ENCODE measurements around the gene VAT1L. TPM values are rescaled to one million over a fixed set of nuclear protein-coding genes. Genes with fewer than 3 reads are reported as not detected.

VAT1L gene
- total RNA-seq, 1 donor from 2014 or later: 1.1 TPM

GRCh38 chr16:77913738-77914253 is 125.4 kb downstream of the VAT1L start:
- no peak for TF ChIP-seq CTCF (IDR thresholded peaks at IDR 0.05; ENCODE audit: unreplicated experiment)
- Mint-ChIP-seq H3K4me1 (ENCODE audit: unreplicated experiment) (peaks cover 11% of the 10 kb centered on the region), H3K27ac (ENCODE audit: unreplicated experiment) (no peak overlapping the region), H3K4me3 (ENCODE audit: unreplicated experiment) (no peak overlapping the region), H3K9me3 (ENCODE audit: unreplicated experiment) (no peaks in the 10 kb centered on the region), H3K36me3 (ENCODE audit: low read depth, unreplicated experiment) (no peaks in the 10 kb centered on the region), H3K27me3 (ENCODE audit: unreplicated experiment) (peaks cover 2% of the 10 kb centered on the region)
- DNase-seq (ENCODE audit: low spot score): no peak

DNA sequence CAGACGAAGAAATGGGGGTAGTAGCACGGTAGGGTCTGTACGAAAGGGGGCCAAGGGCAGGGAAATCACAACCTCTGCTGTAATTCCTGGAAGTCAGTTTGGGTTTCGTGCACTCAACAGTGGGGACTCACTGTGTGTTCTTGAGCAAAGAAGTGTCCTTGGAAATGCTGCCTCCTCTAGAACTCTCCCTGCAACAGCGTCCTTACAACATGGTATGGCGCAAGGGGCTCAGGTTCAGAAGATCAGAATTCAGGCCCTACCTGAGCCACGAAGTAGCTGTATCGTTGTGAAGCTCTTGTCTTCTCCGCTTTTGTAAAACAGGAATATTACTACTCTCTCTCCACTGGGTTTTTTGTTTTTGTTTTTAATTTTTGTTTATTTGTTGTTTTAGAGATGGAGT is 127.7 kb downstream of the VAT1L start:
- H3K36me3 Mint-ChIP-seq (ENCODE audit: low read depth, unreplicated experiment): no peaks in the 10 kb centered on the region
- no peak overlapping the region for H3K4me3 Mint-ChIP-seq (ENCODE audit: unreplicated experiment)
- no peak overlapping the region for H3K27ac Mint-ChIP-seq (ENCODE audit: unreplicated experiment)
- no peak for TF ChIP-seq CTCF (IDR thresholded peaks at IDR 0.05; ENCODE audit: unreplicated experiment)
- H3K27me3 Mint-ChIP-seq (ENCODE audit: unreplicated experiment): peaks cover 2% of the 10 kb centered on the region
- no peak for DNase-seq (ENCODE audit: low spot score)
- H3K4me1 Mint-ChIP-seq (ENCODE audit: unreplicated experiment): peaks cover 18% of the 10 kb centered on the region
- no peaks in the 10 kb centered on the region for H3K9me3 Mint-ChIP-seq (ENCODE audit: unreplicated experiment)

- Mint-ChIP-seq H3K36me3 (ENCODE audit: low read depth, unreplicated experiment) (no peaks in the 10 kb centered on the region), H3K27ac (ENCODE audit: unreplicated experiment) (no peak overlapping the region), H3K9me3 (ENCODE audit: unreplicated experiment) (no peaks in the 10 kb centered on the region), H3K4me1 (ENCODE audit: unreplicated experiment) (peaks cover 18% of the 10 kb centered on the region), H3K4me3 (ENCODE audit: unreplicated experiment) (no peak overlapping the region), H3K27me3 (ENCODE audit: unreplicated experiment) (peaks cover 2% of the 10 kb centered on the region)
- no peak for TF ChIP-seq CTCF (IDR thresholded peaks at IDR 0.05; ENCODE audit: unreplicated experiment)
- DNase-seq (ENCODE audit: low spot score): no peak
Measured at GRCh38 chr16:77917971-77918370, 129.6 kb downstream of the VAT1L start.

DNA sequence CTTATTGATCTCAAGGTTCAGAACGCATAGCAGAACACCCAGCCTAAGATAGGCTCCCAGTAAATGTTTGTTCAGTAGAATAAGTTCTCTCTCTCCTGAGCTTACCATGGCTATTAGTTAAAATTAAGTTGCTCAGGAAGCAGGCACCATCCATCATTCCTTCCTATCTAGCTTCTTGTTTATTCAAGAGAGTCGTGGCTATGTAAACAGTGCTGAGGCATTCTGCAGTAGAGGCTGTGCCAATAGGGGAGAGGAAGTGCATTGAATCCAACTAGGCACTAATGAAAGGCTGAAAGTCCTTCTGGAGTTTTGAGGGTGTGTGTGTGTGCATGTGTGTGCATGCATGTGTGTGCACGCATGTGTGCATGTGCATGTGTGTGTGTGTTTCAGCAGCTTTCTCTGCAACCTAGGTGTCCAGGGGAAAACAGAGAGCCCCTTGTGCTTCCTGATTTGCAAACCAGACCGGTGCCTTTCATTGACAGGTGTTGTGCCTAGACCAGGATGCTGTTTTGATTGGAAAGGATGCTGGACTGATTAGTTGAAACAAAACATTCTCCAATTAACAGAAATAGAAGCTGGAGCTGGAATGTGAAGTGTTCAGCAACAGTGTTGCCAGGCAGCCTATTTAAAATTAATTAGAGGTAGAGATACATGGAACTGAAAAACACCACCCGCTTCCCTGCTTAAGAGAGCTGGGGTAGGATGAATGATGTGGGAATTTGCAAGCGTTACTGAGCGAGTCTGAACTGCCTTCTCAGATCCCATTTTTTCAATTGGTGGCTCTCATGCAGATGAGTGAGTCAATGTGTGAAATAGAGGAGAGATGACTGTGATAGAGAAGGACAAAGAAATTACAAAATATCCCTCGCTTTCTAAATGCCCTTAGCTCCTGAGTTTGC is 130.7 kb downstream of the VAT1L start:
- peaks cover 18% of the 10 kb centered on the region for H3K4me1 Mint-ChIP-seq (ENCODE audit: unreplicated experiment)
- H3K9me3 Mint-ChIP-seq (ENCODE audit: unreplicated experiment): no peaks in the 10 kb centered on the region
- peaks cover 5% of the 10 kb centered on the region for H3K27me3 Mint-ChIP-seq (ENCODE audit: unreplicated experiment)
- H3K27ac Mint-ChIP-seq (ENCODE audit: unreplicated experiment): no peak overlapping the region
- H3K4me3 Mint-ChIP-seq (ENCODE audit: unreplicated experiment): no peak overlapping the region
- no peaks in the 10 kb centered on the region for H3K36me3 Mint-ChIP-seq (ENCODE audit: low read depth, unreplicated experiment)
- no peak for DNase-seq (ENCODE audit: low spot score)
- no peak for TF ChIP-seq CTCF (IDR thresholded peaks at IDR 0.05; ENCODE audit: unreplicated experiment)

Data from endothelial cell (in vitro differentiated cells).